ENCODE data around the gene ATG101. TPM values are rescaled to one million over a fixed set of nuclear protein-coding genes. Genes with fewer than 3 reads are reported as not detected.

Gene ATG101
- polyA plus RNA-seq, 1 donor from 2014 or later: 53.9 TPM

GRCh38 chr12:52029685-52030084 is 40.1 kb upstream of the ATG101 start:
- Histone ChIP-seq H4K20me1 (ENCODE audit: insufficient read depth) (no peaks in the 10 kb centered on the region), H3F3A (ENCODE audit: insufficient read depth, low read length, poor library complexity, severe bottlenecking) (no peaks in the 10 kb centered on the region), H3K4me3 (ENCODE audit: low read length) (peak overlapping the region; percentile 37), H3K9ac (ENCODE audit: low read length) (peak overlapping the region; percentile 24), H3K36me3 (ENCODE audit: insufficient read depth, low read length) (no peaks in the 10 kb centered on the region), H3K27ac (ENCODE audit: low read length) (no peak overlapping the region), H3K79me2 (replicated peaks; ENCODE audit: insufficient read depth, low read length) (no peaks in the 10 kb centered on the region), H3K27me3 (ENCODE audit: insufficient read depth, low read depth, low read length) (no peaks in the 10 kb centered on the region), H2AFZ (ENCODE audit: low read depth, low read length) (no peak overlapping the region), H3K9me3 (ENCODE audit: low read length) (no peaks in the 10 kb centered on the region), H3K4me2 (ENCODE audit: low read length) (no peak overlapping the region), H3K9me2 (ENCODE audit: insufficient read depth, low read length) (no peaks in the 10 kb centered on the region)
- TF ChIP-seq TAF1 (IDR thresholded peaks at IDR 0.05; ENCODE audit: low read depth): no peak
- TF ChIP-seq POLR2AphosphoS5 (IDR thresholded peaks at IDR 0.05): peak; percentile 50

- Histone ChIP-seq H3K4me2 (ENCODE audit: low read length) (peak overlapping the region; percentile 47), H3F3A (ENCODE audit: insufficient read depth, low read length, poor library complexity, severe bottlenecking) (no peaks in the 10 kb centered on the region), H3K36me3 (ENCODE audit: insufficient read depth, low read length) (no peaks in the 10 kb centered on the region), H3K4me3 (ENCODE audit: low read length) (peak overlapping the region; percentile 68), H3K27ac (ENCODE audit: low read length) (peak overlapping the region; percentile 64), H3K9ac (ENCODE audit: low read length) (peak overlapping the region; percentile 74), H4K20me1 (ENCODE audit: insufficient read depth) (no peaks in the 10 kb centered on the region), H2AFZ (ENCODE audit: low read depth, low read length) (no peak overlapping the region), H3K9me3 (ENCODE audit: low read length) (no peaks in the 10 kb centered on the region), H3K79me2 (replicated peaks; ENCODE audit: insufficient read depth, low read length) (no peaks in the 10 kb centered on the region), H3K9me2 (ENCODE audit: insufficient read depth, low read length) (no peaks in the 10 kb centered on the region), H3K27me3 (ENCODE audit: insufficient read depth, low read depth, low read length) (no peaks in the 10 kb centered on the region)
- peak; percentile 18 for TF ChIP-seq TAF1 (IDR thresholded peaks at IDR 0.05; ENCODE audit: low read depth)
- TF ChIP-seq REST (IDR thresholded peaks at IDR 0.05; ENCODE audit: borderline replicate concordance): peak; percentile 42
- TF ChIP-seq EZH2 (IDR thresholded peaks at IDR 0.05; ENCODE audit: borderline replicate concordance, insufficient read depth, low read length, poor library complexity, severe bottlenecking): no peak
Measured at GRCh38 chr12:52032446-52032803, 37.4 kb upstream of the ATG101 start.

DNA sequence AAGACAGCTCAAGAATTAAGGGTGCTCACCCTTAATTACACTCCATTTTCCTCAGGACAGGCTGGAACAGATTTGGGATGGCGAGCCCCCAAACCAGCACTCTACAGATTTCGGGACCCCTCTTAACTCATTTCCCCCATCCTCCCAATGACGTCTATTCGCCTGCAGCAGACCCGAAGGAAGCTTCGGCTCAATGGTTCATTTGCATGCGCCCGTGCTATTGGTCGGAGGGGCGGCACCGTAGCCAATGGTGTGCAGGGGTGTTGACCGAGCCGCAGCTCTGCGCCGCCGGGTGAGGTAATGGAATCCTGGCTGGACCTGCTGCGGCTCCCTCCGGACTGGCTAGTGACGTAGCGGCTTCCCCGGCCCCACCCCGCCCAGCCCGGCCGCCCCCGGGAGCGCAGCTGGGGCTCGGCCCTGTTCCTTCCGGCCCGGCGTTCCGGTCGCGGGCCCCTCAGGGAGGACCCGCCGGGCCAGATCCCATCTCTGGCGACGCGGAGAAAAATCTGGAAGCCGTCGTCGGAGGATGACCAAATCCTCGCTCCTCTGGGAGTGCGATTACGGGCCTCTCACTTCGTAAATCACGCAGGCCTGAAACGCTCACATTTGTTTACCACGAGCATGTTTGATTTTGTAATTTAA is 36.9 kb upstream of the ATG101 start:
- Histone ChIP-seq H3K4me2 (ENCODE audit: low read length) (peak overlapping the region; percentile 47), H2AFZ (ENCODE audit: low read depth, low read length) (no peak overlapping the region), H3K36me3 (ENCODE audit: insufficient read depth, low read length) (no peaks in the 10 kb centered on the region), H4K20me1 (ENCODE audit: insufficient read depth) (no peaks in the 10 kb centered on the region), H3K9ac (ENCODE audit: low read length) (peak overlapping the region; percentile 74), H3K27me3 (ENCODE audit: insufficient read depth, low read depth, low read length) (no peaks in the 10 kb centered on the region), H3K9me2 (ENCODE audit: insufficient read depth, low read length) (no peaks in the 10 kb centered on the region), H3K79me2 (replicated peaks; ENCODE audit: insufficient read depth, low read length) (no peaks in the 10 kb centered on the region), H3F3A (ENCODE audit: insufficient read depth, low read length, poor library complexity, severe bottlenecking) (no peaks in the 10 kb centered on the region), H3K27ac (ENCODE audit: low read length) (peak overlapping the region; percentile 64), H3K9me3 (ENCODE audit: low read length) (no peaks in the 10 kb centered on the region), H3K4me3 (ENCODE audit: low read length) (peak overlapping the region; percentile 68)
- TF ChIP-seq REST (IDR thresholded peaks at IDR 0.05; ENCODE audit: borderline replicate concordance) (peak; percentile 7), EP300 (conservative IDR thresholded peaks at IDR 0.05; ENCODE audit: poor library complexity, severe bottlenecking) (peak; percentile 33), TAF1 (IDR thresholded peaks at IDR 0.05; ENCODE audit: low read depth) (no peak), POLR2AphosphoS5 (IDR thresholded peaks at IDR 0.05) (peak; percentile 93)

Measured in neural cell (in vitro differentiated cells).